A172 (cell line): Measurements from ENCODE around the gene SCGN. TPM values are rescaled to one million over a fixed set of nuclear protein-coding genes. Genes with fewer than 3 reads are reported as not detected.

ENCODE experiments used
- DNase-seq: peaks from one replicate; pipeline ENCODE4 v3.0.0-alpha.2; 2015; ENCODE audit warnings: low spot score
- total RNA-seq: library from RNA; depleted of rRNA; stranded (reverse); fragments of >200 nt; shearing (Covaris generic); gene quantifications from 2 replicates; pipeline ENCODE4 v1.2.3, GENCODE V29; 2014

The SCGN gene
- total RNA-seq, 1 experiment from 2014 or later: not detected

- DNase-seq: no peak
Observed at GRCh38 chr6:25686856-25687255, 34.8 kb downstream of the SCGN start.

GRCh38 chr6:25689966-25690365 lies 38.0 kb downstream of the SCGN start:
- no peak for DNase-seq

GRCh38 chr6:25691894-25692293 lies 39.9 kb downstream of the SCGN start:
- DNase-seq: no peak

- no peak for DNase-seq
Observed at GRCh38 chr6:25692472-25692871, 40.5 kb downstream of the SCGN start.

GRCh38 chr6:25694366-25694765 lies 42.4 kb downstream of the SCGN start:
- DNase-seq: no peak

GRCh38 chr6:25695671-25696070 lies 43.7 kb downstream of the SCGN start:
- DNase-seq: no peak

- DNase-seq: no peak
Observed at GRCh38 chr6:25697537-25698340, 45.7 kb downstream of the SCGN start.

GRCh38 chr6:25698631-25699030 lies 46.6 kb downstream of the SCGN start:
- DNase-seq: no peak

GRCh38 chr6:25699649-25700048 lies 47.6 kb downstream of the SCGN start:
- no peak for DNase-seq

- DNase-seq: no peak
Observed at GRCh38 chr6:25700761-25701160, 48.7 kb downstream of the SCGN start.

GRCh38 chr6:25701807-25702206 lies 49.8 kb downstream of the SCGN start:
- DNase-seq: no peak

GRCh38 chr6:25703005-25703404 lies 51.0 kb downstream of the SCGN start:
- DNase-seq: no peak

- DNase-seq: no peak
Observed at GRCh38 chr6:25704001-25704400, 52.0 kb downstream of the SCGN start.

- no peak for DNase-seq
Observed at GRCh38 chr6:25706314-25707014, 54.4 kb downstream of the SCGN start.

GRCh38 chr6:25709761-25710160 lies 57.7 kb downstream of the SCGN start:
- no peak for DNase-seq

- no peak for DNase-seq
Observed at GRCh38 chr6:25710287-25710686, 58.3 kb downstream of the SCGN start.

GRCh38 chr6:25713824-25714223 lies 61.8 kb downstream of the SCGN start:
- DNase-seq: no peak

- DNase-seq: no peak
Observed at GRCh38 chr6:25714765-25715164, 62.8 kb downstream of the SCGN start.

GRCh38 chr6:25715794-25716193 lies 63.8 kb downstream of the SCGN start:
- no peak for DNase-seq

GRCh38 chr6:25717866-25718740 lies 66.1 kb downstream of the SCGN start:
- peak; percentile 32 for DNase-seq

GRCh38 chr6:25726122-25726911 lies 74.3 kb downstream of the SCGN start:
- DNase-seq: no peak
